Left kidney (tissue), 2 donors: ENCODE data around the gene PPHLN1. TPM values are rescaled to one million over a fixed set of nuclear protein-coding genes. Genes with fewer than 3 reads are reported as not detected.

ENCODE experiments used
- DNase-seq: peaks from one replicate; pipeline ENCODE4 v3.0.0-alpha.2; 2013
- polyA plus RNA-seq: library from polyadenylated mRNA; unstranded; fragments of 120-200 nt; gene quantifications from one replicate; pipeline ENCODE4 v1.2.1, GENCODE V29; 2013; ENCODE audit not compliant: insufficient read length

Gene PPHLN1
- polyA plus RNA-seq, 1 donor = 79.3 TPM

DNA sequence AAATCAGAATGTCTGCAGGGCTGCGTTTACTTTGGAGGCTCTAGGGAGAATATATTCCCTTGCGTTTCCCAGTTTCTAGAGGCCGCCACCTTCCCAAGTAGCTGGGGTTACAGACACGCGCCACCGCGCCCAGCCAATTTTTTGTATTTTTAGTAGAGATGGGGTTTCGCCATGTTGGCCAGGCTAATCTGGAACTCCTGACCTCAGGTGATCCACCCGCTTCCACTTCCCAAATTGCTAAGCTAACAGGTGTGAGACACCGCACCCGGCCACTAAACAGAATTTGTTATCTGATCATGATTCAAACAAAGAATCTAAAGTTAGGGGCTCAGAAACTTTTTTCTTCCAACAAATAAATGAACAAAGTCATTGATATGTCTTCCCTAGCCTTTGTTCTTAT lies 114.6 kb downstream of the PPHLN1 start:
- DNase-seq = no peak

GRCh38 chr12:42442311-42442759 lies 116.4 kb downstream of the PPHLN1 start:
- DNase-seq = no peak

GRCh38 chr12:42442888-42443287 lies 116.9 kb downstream of the PPHLN1 start:
- DNase-seq = no peak

GRCh38 chr12:42444192-42444943 lies 118.4 kb downstream of the PPHLN1 start:
- DNase-seq = no peak

DNA sequence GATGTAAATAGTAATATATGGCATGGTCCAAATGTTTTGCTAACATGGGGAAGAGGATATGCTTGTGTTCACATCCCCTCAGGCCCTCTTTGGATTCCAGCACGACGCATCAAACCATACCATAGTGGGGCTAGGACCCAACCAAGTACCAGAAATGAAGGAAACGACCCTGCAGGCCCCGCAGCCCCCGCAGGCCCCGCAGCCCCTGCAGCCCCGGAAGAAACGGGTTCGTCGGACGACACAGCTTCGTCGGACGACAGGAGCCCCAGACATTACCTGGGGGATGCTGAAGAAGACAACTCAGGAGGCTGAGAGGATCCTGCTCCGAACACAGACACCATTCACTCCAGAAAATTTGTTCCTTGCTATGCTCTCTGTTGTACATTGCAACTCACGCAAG lies 119.9 kb downstream of the PPHLN1 start:
- no peak for DNase-seq

- no peak for DNase-seq
Observed at GRCh38 chr12:42446761-42447160, 120.8 kb downstream of the PPHLN1 start.

DNA sequence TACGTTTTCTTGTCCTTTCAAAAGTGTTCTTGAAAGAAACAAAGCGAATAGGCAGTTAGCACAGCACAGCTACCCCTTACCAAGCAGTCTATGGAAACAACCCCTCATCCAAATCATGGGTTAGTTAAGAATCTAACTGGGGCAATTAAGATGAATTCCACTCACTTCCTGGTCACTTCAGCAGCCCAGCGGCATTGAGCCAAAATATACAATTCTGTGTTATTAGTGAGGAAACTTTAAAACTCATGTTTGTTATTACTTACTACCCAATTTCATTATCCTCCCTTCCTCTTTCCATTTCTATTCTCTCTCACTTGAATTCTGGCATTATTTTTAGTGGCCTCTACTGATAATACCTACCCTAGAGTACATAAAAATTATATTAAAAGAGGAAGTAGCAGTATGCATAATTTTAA lies 121.4 kb downstream of the PPHLN1 start:
- DNase-seq = no peak

DNA sequence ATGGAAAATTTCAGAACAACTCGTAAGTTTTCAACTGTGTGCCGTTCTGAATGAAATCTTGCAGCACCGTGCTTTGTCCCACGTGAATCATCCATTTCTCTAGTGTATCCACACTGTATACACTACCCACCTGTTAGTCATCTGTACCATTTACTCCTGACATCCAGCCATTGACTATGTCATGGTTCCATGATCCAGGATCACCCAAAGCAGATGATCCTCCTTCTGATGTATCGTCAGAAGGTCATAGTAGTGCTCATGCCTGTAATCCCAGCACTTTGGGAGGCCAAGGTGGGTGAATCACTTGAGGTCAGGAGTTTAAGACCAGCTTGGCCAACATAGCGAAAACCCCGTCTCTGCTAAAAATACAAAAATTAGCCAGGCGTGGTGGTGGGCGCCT lies 122.9 kb downstream of the PPHLN1 start:
- DNase-seq = no peak

DNA sequence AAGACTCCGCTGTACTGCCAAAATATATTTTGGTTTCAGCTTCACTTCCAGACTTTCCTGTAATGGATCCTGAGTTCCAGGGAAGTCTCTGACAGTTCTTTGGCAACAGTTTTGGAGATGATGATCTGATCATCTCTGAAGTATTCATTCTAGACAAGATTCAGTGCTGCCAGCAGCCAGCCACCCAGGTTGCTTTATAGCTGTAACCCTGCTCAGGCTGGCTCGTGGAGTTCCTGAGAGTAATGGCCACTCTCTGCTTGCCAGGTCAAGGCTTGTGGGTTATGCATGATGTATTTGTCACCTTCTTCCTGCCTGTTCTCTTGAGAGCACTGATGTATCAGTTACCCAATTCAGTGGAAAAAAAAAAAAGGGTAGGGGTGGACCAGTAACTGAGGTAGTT lies 124.3 kb downstream of the PPHLN1 start:
- no peak for DNase-seq

GRCh38 chr12:42458575-42458974 lies 132.6 kb downstream of the PPHLN1 start:
- no peak for DNase-seq

- DNase-seq = no peak
Observed at GRCh38 chr12:42459336-42459847, 133.4 kb downstream of the PPHLN1 start.

- no peak for DNase-seq
Observed at GRCh38 chr12:42462486-42462885, 136.5 kb downstream of the PPHLN1 start.

GRCh38 chr12:42463671-42464070 lies 137.7 kb downstream of the PPHLN1 start:
- DNase-seq = no peak

DNA sequence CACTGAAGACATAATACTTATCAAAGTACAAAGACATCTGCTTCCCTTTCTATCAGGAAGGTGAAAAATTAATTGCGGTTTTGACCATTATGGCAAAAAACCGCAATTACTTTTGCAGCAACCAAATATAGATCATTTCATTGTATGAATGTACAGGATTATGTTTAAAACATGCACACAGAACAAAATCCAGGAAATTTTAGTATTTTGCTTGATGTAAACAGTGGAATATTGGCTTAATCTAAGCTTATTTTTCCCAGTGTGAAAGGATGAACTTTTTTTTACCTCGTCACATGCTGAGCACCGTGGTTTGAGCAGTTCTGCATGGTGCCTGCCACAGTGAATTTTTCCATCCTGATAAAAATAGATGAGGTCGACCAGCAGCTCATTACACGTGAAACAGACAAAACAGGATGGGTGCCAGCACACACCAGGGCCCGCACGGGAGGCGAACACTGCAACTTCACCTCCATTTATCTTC lies 142.4 kb downstream of the PPHLN1 start:
- no peak for DNase-seq

GRCh38 chr12:42468921-42469320 lies 143.0 kb downstream of the PPHLN1 start:
- no peak for DNase-seq

DNA sequence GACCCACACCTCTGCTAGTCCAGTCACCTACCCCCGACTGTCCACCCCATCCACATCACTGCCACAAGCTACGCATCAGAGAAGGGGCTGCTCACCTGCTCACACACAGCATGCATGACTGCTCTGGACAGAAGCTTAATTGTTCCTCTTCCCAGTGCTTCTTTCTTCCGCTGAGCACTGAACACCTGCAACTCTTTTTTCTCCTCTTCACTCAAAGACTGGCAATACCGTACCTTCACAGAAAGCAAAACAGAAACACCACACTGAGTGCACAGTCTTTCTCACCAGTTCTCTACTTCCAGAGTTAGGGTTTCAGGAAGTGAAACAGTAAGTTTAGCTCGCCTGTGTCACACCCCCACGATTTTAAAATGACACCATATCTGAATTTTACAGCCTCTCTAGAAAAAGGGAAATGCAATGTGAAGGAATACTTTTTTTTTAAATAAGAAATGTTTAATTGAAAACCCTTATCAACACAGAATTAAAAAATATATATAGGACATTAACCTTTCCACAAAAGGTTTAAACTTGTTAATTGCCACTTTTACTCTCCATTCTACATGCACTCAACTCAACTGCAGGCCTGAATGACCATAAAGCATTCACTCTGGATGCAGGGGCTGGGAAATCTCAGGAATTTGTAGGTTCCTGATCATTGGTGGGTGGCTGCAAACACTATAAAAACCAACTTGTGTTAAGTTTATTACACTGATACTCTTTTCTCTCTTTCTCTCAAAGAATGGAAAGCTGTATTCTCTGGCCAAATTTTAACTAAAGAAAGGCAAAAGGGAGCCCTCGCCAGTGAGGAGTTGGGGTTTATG lies 143.6 kb downstream of the PPHLN1 start:
- no peak for DNase-seq

GRCh38 chr12:42472376-42472775 lies 146.4 kb downstream of the PPHLN1 start:
- DNase-seq = no peak

- DNase-seq = no peak
Observed at GRCh38 chr12:42473130-42473529, 147.2 kb downstream of the PPHLN1 start.

GRCh38 chr12:42473561-42473960 lies 147.6 kb downstream of the PPHLN1 start:
- DNase-seq = no peak

DNA sequence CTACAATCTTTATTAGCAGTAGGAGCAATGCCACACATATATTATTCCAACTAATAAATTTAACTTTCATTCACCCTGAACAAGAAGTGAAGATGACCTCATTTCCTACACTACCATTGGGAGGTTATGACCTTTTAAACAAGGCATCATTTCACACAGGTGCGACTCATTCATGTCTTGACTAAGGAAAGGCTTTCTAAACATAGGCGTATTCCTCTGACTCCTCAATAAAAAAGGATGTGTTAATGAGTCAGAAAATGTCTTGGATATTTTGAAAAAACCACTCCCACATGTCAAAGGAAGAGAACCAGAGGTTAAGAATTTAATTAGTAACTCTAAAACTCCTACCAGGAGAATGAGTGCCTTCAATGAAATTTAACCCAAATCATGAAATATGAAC lies 148.4 kb downstream of the PPHLN1 start:
- peak; percentile 43 for DNase-seq

- DNase-seq = no peak
Observed at GRCh38 chr12:42475106-42475505, 149.1 kb downstream of the PPHLN1 start.

GRCh38 chr12:42477941-42478340 lies 152.0 kb downstream of the PPHLN1 start:
- no peak for DNase-seq

GRCh38 chr12:42481368-42481767 lies 155.4 kb downstream of the PPHLN1 start:
- DNase-seq = no peak
